Measurements from ENCODE around the gene COASY. TPM values are rescaled to one million over a fixed set of nuclear protein-coding genes. Genes with fewer than 3 reads are reported as not detected.
A peak's percentile ranks its signal among the peaks of the same experiment; 100 is the strongest.

COASY gene
- total and polyA plus RNA-seq, 2 experiments from 2014 or later: 60.1 to 72.1 TPM

DNA sequence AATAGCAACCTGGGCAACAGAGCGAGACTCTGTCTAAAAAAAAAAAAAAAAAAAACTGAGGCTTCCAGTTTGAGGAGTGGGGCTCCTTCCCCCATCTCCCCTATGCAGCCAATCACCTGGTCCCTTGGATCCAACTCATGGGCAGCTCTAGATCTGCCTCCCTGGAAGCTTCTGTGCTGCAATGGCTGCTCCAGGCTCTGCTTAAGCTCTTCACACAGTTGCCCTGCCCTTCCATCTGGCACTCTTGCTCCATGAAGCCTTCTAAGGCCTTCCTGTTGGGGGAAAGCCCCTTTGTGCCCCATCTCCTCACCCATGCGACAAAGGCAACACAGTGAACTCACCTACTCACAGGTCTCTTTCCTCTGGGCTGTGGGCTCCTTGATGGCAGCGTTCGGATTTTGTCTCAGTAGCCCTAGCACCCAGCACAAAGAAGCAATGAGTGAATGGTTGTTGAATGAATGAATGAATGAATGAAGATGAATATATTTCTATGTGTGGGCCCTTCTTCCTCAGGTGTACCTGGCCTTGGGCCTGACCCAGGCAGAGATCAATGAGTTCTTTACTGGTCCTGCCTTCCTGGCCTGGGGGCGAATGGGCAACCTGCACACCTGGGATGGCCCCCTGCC, 24.0 kb upstream of the COASY start:
- H3K27me3 Mint-ChIP-seq (ENCODE audit: insufficient read depth, low read depth, poor library complexity): peaks cover 9% of the 10 kb centered on the region
- TF ChIP-seq ZNF331 (CRISPR knock-in tag; IDR thresholded peaks at IDR 0.05; ENCODE audit: low read depth) (no peak), STAT1 (IDR thresholded peaks at IDR 0.05; ENCODE audit: unreplicated experiment) (no peak), ZNF114 (CRISPR knock-in tag; IDR thresholded peaks at IDR 0.05) (no peak)
- peaks cover 18% of the 10 kb centered on the region for H3K4me1 ChIP-seq (ENCODE audit: insufficient read depth)
- H4K20me1 ChIP-seq (replicated peaks; ENCODE audit: insufficient read depth): no peaks in the 10 kb centered on the region
- no peak overlapping the region for H3K27ac Mint-ChIP-seq
- H3K9me3 Mint-ChIP-seq: no peaks in the 10 kb centered on the region; the same call in 2 of the 3 replicates
- H3K27me3 ChIP-seq (ENCODE audit: insufficient read depth): peaks cover 12% of the 10 kb centered on the region
- H3K4me2 ChIP-seq: no peak overlapping the region
- H3K4me3 ChIP-seq: no peak overlapping the region
- DNase-seq (ENCODE audit: low spot score): no peak
- peaks cover 23% of the 10 kb centered on the region; the same call in 1 of the 2 replicates for H3F3A ChIP-seq (replicated peaks; ENCODE audit: low read depth)
- no peak overlapping the region for H3K27ac ChIP-seq (ENCODE audit: low read depth)
- no peaks in the 10 kb centered on the region for H3K9me2 ChIP-seq (ENCODE audit: insufficient read depth)
- no peaks in the 10 kb centered on the region for H3K79me2 ChIP-seq (replicated peaks; ENCODE audit: insufficient read depth)
- peak overlapping the region; percentile 83 for H3K4me3 Mint-ChIP-seq
- H3K4me1 Mint-ChIP-seq: peaks cover 18% of the 10 kb centered on the region
- no peak for ATAC-seq
- no peak overlapping the region for H2AFZ ChIP-seq
- H3K36me3 Mint-ChIP-seq (ENCODE audit: low read depth): peaks cover 22% of the 10 kb centered on the region
- H3K36me3 ChIP-seq (ENCODE audit: insufficient read depth): no peaks in the 10 kb centered on the region

DNA sequence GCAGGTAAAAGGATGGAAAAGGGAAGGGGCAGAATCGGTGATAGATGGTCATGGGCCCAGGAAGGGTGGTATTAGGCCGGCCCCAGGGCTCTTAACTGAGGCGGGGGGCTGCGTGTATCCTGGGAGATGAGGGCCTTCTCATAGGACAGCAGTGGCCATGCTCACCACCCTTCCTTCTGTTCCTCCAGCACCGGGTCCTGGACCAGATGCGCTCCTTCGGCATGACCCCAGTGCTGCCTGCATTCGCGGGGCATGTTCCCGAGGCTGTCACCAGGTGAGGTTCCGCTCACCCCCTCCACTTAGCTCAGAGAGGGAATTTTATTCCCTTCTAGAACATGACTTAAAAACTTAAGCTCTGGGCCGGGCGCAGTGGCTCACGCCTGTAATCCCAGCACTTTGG, 23.5 kb upstream of the COASY start:
- no peak for DNase-seq (ENCODE audit: low spot score)
- no peak overlapping the region for H3K4me3 Mint-ChIP-seq
- peaks cover 22% of the 10 kb centered on the region for H3K36me3 Mint-ChIP-seq (ENCODE audit: low read depth)
- peaks cover 23% of the 10 kb centered on the region; the same call in 1 of the 2 replicates for H3F3A ChIP-seq (replicated peaks; ENCODE audit: low read depth)
- peaks cover 18% of the 10 kb centered on the region for H3K4me1 ChIP-seq (ENCODE audit: insufficient read depth)
- no peaks in the 10 kb centered on the region for H4K20me1 ChIP-seq (replicated peaks; ENCODE audit: insufficient read depth)
- no peaks in the 10 kb centered on the region for H3K36me3 ChIP-seq (ENCODE audit: insufficient read depth)
- H3K4me3 ChIP-seq: no peak overlapping the region
- TF ChIP-seq ZNF331 (CRISPR knock-in tag; IDR thresholded peaks at IDR 0.05; ENCODE audit: low read depth) (no peak), ZNF114 (CRISPR knock-in tag; IDR thresholded peaks at IDR 0.05) (no peak), POLR2AphosphoS5 (IDR thresholded peaks at IDR 0.05; ENCODE audit: low read depth) (no peak), STAT1 (IDR thresholded peaks at IDR 0.05; ENCODE audit: unreplicated experiment) (no peak), NANOG (IDR thresholded peaks at IDR 0.05; ENCODE audit: borderline replicate concordance) (no peak), CREB1 (CRISPR knock-in tag; IDR thresholded peaks at IDR 0.05; ENCODE audit: low read depth) (no peak)
- TF ChIP-seq, protein P1, sequence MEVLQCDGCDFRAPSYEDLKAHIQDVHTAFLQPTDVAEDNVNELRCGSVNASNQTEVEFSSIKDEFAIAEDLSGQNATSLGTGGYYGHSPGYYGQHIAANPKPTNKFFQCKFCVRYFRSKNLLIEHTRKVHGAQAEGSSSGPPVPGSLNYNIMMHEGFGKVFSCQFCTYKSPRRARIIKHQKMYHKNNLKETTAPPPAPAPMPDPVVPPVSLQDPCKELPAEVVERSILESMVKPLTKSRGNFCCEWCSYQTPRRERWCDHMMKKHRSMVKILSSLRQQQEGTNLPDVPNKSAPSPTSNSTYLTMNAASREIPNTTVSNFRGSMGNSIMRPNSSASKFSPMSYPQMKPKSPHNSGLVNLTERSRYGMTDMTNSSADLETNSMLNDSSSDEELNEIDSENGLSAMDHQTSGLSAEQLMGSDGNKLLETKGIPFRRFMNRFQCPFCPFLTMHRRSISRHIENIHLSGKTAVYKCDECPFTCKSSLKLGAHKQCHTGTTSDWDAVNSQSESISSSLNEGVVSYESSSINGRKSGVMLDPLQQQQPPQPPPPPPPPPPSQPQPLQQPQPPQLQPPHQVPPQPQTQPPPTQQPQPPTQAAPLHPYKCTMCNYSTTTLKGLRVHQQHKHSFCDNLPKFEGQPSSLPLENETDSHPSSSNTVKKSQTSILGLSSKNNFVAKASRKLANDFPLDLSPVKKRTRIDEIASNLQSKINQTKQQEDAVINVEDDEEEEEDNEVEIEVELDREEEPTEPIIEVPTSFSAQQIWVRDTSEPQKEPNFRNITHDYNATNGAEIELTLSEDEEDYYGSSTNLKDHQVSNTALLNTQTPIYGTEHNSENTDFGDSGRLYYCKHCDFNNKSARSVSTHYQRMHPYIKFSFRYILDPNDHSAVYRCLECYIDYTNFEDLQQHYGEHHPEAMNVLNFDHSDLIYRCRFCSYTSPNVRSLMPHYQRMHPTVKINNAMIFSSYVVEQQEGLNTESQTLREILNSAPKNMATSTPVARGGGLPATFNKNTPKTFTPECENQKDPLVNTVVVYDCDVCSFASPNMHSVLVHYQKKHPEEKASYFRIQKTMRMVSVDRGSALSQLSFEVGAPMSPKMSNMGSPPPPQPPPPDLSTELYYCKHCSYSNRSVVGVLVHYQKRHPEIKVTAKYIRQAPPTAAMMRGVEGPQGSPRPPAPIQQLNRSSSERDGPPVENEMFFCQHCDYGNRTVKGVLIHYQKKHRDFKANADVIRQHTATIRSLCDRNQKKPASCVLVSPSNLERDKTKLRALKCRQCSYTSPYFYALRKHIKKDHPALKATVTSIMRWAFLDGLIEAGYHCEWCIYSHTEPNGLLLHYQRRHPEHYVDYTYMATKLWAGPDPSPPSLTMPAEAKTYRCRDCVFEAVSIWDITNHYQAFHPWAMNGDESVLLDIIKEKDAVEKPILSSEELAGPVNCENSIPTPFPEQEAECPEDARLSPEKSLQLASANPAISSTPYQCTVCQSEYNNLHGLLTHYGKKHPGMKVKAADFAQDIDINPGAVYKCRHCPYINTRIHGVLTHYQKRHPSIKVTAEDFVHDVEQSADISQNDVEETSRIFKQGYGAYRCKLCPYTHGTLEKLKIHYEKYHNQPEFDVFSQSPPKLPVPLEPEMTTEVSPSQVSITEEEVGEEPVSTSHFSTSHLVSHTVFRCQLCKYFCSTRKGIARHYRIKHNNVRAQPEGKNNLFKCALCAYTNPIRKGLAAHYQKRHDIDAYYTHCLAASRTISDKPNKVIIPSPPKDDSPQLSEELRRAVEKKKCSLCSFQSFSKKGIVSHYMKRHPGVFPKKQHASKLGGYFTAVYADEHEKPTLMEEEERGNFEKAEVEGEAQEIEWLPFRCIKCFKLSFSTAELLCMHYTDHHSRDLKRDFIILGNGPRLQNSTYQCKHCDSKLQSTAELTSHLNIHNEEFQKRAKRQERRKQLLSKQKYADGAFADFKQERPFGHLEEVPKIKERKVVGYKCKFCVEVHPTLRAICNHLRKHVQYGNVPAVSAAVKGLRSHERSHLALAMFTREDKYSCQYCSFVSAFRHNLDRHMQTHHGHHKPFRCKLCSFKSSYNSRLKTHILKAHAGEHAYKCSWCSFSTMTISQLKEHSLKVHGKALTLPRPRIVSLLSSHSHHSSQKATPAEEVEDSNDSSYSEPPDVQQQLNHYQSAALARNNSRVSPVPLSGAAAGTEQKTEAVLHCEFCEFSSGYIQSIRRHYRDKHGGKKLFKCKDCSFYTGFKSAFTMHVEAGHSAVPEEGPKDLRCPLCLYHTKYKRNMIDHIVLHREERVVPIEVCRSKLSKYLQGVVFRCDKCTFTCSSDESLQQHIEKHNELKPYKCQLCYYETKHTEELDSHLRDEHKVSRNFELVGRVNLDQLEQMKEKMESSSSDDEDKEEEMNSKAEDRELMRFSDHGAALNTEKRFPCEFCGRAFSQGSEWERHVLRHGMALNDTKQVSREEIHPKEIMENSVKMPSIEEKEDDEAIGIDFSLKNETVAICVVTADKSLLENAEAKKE (CRISPR knock-in tag; IDR thresholded peaks at IDR 0.05): no peak
- TF ChIP-seq, protein P2, sequence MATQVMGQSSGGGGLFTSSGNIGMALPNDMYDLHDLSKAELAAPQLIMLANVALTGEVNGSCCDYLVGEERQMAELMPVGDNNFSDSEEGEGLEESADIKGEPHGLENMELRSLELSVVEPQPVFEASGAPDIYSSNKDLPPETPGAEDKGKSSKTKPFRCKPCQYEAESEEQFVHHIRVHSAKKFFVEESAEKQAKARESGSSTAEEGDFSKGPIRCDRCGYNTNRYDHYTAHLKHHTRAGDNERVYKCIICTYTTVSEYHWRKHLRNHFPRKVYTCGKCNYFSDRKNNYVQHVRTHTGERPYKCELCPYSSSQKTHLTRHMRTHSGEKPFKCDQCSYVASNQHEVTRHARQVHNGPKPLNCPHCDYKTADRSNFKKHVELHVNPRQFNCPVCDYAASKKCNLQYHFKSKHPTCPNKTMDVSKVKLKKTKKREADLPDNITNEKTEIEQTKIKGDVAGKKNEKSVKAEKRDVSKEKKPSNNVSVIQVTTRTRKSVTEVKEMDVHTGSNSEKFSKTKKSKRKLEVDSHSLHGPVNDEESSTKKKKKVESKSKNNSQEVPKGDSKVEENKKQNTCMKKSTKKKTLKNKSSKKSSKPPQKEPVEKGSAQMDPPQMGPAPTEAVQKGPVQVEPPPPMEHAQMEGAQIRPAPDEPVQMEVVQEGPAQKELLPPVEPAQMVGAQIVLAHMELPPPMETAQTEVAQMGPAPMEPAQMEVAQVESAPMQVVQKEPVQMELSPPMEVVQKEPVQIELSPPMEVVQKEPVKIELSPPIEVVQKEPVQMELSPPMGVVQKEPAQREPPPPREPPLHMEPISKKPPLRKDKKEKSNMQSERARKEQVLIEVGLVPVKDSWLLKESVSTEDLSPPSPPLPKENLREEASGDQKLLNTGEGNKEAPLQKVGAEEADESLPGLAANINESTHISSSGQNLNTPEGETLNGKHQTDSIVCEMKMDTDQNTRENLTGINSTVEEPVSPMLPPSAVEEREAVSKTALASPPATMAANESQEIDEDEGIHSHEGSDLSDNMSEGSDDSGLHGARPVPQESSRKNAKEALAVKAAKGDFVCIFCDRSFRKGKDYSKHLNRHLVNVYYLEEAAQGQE (IDR thresholded peaks at IDR 0.05; ENCODE audit: unreplicated experiment): no peak
- TF ChIP-seq, protein P3, sequence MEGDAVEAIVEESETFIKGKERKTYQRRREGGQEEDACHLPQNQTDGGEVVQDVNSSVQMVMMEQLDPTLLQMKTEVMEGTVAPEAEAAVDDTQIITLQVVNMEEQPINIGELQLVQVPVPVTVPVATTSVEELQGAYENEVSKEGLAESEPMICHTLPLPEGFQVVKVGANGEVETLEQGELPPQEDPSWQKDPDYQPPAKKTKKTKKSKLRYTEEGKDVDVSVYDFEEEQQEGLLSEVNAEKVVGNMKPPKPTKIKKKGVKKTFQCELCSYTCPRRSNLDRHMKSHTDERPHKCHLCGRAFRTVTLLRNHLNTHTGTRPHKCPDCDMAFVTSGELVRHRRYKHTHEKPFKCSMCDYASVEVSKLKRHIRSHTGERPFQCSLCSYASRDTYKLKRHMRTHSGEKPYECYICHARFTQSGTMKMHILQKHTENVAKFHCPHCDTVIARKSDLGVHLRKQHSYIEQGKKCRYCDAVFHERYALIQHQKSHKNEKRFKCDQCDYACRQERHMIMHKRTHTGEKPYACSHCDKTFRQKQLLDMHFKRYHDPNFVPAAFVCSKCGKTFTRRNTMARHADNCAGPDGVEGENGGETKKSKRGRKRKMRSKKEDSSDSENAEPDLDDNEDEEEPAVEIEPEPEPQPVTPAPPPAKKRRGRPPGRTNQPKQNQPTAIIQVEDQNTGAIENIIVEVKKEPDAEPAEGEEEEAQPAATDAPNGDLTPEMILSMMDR (conservative IDR thresholded peaks at IDR 0.05; ENCODE audit: low read depth in 2 of 2): no peak
- no peak overlapping the region for H3K27ac Mint-ChIP-seq
- no peak overlapping the region for H3K27ac ChIP-seq (ENCODE audit: low read depth)
- H3K9me3 Mint-ChIP-seq: no peaks in the 10 kb centered on the region; the same call in 2 of the 3 replicates
- no peak overlapping the region for H3K4me2 ChIP-seq
- ATAC-seq: no peak
- peaks cover 18% of the 10 kb centered on the region for H3K4me1 Mint-ChIP-seq
- H3K9me2 ChIP-seq (ENCODE audit: insufficient read depth): no peaks in the 10 kb centered on the region
- peaks cover 7% of the 10 kb centered on the region for H3K27me3 ChIP-seq (ENCODE audit: insufficient read depth)
- H3K79me2 ChIP-seq (replicated peaks; ENCODE audit: insufficient read depth): no peaks in the 10 kb centered on the region
- no peak overlapping the region for H2AFZ ChIP-seq
- H3K27me3 Mint-ChIP-seq (ENCODE audit: insufficient read depth, low read depth, poor library complexity): peaks cover 11% of the 10 kb centered on the region

Data from GM23338 (cell line).